GM12865 (cell line): ENCODE measurements around the gene CBFA2T3.

ENCODE experiments used
- DNase-seq: peaks from one replicate; pipeline ENCODE4 v3.0.0; 2010; ENCODE audit warnings: low read depth
- H3K4me3 ChIP-seq: 2 replicates; pipeline ENCODE4 v1.5.1; 2011; ENCODE audit warnings: mild to moderate bottlenecking, low read depth, low read length, control low read depth
- CTCF ChIP-seq: IDR thresholded peaks from 2 replicates; pipeline ENCODE4 v1.5.1; 2011; ENCODE audit warnings: low read length, control low read depth, low read depth, inconsistent platforms; ENCODE audit not compliant: insufficient read depth; ENCODE audit errors: missing control alignments

CBFA2T3 gene

DNA sequence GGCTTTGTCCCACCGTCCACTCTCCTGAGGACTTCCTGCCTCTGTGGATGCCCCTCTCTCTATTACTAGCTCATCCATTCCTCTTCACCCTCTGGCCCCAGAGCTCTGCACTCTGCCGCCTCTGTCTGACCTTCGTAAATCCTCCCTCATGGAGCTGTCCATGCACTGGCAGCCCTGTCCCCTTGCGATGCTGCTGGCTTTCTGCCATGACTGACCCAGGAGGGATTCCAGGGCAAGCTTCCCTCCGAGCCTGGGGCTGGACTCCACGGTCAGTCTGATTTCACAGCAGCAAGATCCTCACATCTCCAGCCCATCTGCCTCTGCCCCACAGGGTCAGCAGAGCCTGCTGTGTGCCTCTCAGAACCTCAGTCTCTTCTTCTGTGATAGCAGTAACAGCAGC is 4.7 kb downstream of the CBFA2T3 start:
- H3K4me3 ChIP-seq = peak overlapping the region; percentile 84
- no peak for TF ChIP-seq CTCF
- DNase-seq = no peak

- H3K4me3 ChIP-seq = peak overlapping the region; percentile 84
- DNase-seq = peak; percentile 96
- no peak for TF ChIP-seq CTCF
These were observed 5.5 kb downstream of the CBFA2T3 start for GRCh38 chr16:88971371-88972097.

DNA sequence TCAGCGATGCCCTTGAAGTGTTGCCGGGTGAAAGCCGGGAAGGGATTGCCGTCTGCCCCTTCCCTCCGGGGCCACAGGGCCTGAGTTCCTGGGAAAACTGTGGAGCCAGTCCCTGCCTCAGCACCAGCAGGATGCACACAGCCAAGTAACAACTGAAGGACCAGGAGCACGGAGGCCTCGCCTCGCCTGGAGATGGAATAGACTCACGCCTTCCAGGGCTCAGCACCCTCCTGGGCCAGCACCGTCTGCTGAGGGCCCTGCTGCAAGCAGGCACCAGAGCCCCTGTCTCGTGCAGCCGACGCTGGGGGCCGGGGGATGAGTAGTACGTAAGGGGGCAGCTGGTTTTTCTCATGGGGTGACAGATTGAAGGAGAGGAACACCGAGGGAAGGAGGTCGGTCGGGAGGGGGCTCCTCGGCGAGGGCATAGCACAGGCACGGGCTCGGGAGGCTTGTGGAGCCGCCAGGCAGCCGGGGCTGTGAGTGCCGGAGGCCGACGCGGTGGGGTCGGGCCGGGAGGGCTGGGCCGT is 6.4 kb downstream of the CBFA2T3 start:
- no peak for DNase-seq
- no peak overlapping the region for H3K4me3 ChIP-seq
- no peak for TF ChIP-seq CTCF

DNA sequence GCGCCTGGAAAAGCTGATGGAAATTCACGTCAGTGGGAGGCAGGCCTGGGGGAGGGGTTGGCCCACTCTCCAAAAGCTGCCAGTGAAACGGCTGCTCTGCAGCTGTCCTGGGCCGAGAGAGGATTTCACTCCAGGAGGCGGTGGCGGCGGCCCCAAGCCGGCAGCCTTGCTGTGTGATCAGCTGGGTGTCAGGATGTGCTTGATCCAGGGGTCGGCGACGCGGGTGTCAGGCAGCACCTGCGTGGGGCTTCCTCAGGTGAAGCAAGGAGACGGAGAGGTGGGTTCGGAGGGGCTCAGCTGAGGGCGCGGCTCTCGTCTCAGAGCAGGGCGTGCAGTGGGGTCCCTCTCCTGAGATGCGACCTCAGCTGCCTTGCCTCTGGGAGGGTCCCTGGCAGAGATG is 7.0 kb downstream of the CBFA2T3 start:
- peak overlapping the region; percentile 44 for H3K4me3 ChIP-seq
- no peak for DNase-seq
- TF ChIP-seq CTCF = no peak

DNA sequence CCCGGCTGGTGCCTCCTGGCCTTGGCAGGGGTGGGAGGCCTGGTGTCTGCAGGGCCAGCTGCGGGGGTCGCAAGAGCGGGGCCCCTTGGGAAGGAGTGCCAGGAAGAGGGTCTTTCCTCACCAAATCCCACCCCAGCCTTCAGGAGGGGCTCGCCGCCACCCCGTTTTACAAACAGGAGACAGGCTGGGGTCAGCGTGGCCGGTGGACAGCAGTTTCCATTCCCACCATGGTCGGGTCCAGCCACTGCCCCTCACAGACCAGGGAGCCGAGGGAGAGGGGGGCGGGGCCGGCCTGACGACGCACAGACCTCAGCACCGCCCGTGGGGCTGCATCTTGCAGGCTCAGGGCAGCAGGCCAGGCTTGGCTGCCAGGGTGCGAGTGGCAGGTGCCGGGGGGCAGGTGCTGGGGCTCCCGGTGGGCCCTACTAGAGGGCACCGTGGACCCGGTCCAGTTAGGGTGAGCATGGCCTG is 7.6 kb downstream of the CBFA2T3 start:
- peak overlapping the region; percentile 44 for H3K4me3 ChIP-seq
- no peak for TF ChIP-seq CTCF
- DNase-seq = no peak

DNA sequence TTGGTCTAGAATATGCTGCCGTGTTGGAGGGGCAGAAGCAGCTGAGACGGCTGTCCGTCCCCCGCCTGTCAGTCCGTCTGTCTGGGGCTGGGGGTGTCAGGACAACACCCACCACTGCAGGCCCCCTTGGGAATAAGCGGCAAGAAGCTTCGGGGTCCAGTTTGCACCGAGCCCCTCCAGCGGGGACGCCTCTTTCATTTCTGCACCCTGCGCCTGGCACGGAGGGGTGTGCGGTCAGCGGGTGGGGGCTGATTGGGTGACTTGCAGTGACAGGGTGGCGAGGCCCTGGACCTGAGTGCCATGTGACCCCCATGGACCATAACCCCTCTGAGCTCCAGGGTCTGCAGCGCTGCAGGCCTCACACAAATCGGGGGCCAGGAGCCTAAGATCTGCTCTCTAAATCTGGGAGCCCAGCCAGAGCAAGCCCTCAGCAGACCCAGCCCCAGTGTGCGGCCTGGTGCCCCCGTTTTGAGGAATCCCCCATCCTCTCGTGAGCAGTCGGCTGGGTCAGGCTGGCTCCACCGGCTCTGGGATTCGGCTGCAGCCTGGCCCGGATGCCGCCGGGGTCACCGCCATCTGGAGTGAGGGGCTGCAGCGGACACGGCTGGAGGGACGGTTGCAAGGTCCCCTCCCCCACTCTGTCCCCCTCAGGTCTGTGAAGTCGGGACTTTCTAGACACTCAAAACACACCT is 8.3 kb downstream of the CBFA2T3 start:
- no peak for DNase-seq
- peak overlapping the region; percentile 44 for H3K4me3 ChIP-seq
- no peak for TF ChIP-seq CTCF
